Right kidney (tissue), 1 donor: ENCODE results near the gene TNK1.

Experiments used
- DNase-seq: peaks from one replicate; pipeline ENCODE4 v3.0.0-alpha.2; 2016

The TNK1 gene

DNA sequence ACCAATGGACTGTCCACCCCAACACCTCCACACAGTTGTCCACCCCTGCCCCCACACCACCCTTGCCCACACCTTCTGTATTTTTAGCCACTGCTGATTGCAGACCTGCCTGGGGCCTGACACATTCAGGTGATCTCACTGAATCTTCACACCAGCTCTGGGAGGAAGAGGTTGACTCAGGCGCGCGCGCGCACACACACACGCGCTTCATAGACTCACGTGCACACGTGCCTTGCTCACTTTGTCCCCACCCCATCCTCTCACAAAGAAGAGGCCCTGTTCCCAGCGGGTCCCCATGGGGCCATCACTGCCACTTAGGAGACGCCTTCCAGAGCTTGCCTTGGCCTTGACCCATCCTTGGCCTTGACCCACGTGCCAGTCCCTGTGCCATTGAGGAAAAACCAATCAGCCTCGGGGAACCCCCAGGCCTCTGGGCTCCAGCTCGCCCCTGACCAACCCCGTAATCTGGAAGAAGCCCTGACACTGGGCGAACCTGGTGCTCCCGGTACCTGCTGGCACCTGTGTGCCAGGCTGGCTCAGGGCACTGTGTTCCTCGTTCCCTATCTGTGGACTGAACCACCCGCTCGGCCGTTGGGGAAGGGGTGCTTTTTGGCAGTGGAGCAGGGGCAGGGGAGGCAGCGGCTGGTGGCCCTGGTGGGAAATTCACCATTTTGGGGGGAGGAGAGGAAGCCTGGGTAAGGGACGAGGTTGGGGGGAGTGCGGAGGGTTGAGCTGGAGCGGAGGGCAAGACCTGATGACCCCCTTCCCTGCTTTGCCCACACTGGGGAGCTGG, 29.9 kb downstream of the TNK1 start:
- no peak for DNase-seq

DNA sequence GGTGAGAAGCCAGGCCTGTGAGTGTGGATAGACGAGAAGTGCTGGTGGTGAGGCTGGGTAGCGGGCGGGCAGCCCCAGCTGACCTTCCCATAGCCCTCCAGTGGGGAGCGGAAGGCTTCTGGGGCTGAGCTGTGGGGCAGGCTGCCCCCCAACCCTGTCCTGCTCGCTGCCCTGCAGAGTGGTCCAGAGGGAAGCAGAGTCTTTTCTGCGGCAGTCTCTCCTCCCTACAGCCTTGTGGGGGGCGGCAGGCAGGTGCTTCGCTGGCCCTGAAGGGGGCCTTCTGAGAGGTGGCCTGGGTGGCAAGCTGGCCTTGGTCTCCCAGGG, 30.5 kb downstream of the TNK1 start:
- no peak for DNase-seq

DNA sequence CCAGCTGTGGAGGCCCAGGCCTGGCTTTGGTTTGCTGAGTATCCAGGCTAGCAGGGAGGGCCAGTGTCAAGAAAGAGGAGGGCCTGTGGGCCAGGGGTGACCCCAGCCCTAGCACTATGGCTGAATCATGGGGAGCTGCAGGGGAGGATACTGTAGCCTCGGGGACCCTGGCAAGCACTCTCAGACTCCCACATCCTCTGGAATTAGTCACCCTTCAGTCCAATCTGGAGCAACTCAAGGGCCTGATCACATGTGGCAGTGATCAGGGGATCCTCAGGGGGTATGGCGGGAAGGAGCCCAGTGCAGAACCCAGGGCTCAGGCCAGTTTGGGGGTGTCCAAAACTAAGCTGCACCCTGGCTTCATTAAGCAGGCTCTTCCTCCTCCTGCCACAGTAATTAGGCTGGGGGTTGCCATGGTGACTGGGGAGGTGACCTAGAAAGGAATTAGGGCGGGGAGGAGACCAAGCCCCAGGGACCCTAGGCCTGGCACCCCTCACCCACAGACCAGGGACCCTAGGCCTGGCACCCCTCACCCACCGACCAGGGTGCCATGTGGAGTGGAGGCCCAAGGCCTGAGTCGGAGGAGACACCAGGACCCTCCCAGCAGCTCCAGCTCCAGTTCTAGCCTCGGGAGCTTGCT, 32.6 kb downstream of the TNK1 start:
- no peak for DNase-seq

DNA sequence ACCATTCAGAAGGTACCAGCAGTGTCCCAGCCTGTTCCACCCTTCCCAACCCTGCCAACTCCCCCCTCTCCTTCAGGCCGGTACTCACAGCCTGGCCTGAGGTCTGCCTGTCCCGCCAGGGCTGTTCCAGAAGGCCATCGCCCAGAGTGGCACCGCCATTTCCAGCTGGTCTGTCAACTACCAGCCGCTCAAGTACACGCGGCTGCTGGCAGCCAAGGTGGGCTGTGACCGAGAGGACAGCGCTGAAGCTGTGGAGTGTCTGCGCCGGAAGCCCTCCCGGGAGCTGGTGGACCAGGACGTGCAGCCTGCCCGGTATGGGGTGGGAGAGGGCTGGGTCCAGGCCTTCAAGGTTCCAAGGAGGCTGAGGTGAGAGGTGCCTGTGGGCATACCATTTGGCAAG, 33.9 kb downstream of the TNK1 start:
- no peak for DNase-seq

DNA sequence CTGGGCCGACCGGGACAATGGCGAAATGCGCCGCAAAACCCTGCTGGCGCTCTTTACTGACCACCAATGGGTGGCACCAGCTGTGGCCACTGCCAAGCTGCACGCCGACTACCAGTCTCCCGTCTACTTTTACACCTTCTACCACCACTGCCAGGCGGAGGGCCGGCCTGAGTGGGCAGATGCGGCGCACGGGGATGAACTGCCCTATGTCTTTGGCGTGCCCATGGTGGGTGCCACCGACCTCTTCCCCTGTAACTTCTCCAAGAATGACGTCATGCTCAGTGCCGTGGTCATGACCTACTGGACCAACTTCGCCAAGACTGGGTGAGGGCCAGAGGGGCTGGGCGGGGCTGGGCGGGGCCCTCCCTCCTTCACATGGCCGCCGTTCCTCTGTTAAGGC, 34.9 kb downstream of the TNK1 start:
- no peak for DNase-seq

DNA sequence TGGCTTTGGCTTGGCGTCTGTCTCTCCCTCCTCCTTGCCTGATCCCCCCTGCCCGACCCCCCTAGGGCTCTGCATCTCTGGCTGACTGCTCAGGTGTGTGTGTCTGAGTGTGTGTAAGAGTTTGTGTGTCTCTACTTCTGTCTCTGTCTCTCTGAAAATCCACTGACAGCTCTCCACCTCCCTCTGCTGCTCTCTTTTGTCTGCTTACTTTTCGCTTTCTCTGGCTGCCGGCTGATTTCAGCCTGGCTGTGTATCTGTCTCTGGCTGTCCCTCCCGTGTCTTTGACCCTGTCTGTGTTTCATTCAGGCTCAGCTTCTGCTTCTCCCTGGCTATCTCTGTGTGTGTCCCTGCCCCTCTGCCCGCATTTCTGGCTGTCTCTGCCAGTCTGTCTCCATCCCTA, 35.4 kb downstream of the TNK1 start:
- no peak for DNase-seq

DNA sequence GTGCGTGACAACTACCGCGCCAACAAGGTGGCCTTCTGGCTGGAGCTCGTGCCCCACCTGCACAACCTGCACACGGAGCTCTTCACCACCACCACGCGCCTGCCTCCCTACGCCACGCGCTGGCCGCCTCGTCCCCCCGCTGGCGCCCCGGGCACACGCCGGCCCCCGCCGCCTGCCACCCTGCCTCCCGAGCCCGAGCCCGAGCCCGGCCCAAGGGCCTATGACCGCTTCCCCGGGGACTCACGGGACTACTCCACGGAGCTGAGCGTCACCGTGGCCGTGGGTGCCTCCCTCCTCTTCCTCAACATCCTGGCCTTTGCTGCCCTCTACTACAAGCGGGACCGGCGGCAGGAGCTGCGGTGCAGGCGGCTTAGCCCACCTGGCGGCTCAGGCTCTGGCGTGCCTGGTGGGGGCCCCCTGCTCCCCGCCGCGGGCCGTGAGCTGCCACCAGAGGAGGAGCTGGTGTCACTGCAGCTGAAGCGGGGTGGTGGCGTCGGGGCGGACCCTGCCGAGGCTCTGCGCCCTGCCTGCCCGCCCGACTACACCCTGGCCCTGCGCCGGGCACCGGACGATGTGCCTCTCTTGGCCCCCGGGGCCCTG, 36.3 kb downstream of the TNK1 start:
- no peak for DNase-seq

DNA sequence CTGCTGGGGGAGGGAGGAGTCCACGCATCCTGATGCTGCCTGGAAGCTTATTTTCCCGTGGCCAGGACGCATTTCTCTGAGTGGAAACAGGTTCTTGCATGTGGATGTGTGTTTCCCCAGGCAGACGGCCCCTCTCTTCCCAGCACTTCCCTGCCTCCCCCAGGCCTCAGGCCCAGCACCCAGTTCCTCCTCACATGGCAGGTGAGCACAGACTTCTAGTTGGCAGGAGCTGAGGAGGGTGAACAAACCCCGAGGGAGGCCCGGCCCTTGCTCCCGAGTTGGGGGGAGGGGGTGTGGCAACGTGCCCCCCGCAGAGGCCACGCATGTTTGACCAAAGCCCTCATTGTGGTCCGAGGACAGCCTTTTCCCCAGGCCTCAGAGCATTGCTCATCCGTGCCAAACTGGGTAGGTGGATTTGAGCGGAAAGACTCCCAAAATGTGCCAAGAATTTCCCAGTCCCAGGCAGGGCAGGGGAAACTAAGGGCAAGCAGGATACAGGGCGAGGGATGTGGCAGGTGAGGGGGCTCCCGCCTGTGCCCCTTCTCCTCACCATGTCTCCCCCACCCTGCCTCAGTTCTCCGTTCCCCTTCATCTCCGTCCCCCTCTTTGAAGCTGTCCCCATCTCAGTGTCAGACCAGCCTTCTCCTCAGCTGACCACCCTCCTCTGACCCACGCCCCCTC, 37.7 kb downstream of the TNK1 start:
- DNase-seq = no peak

DNA sequence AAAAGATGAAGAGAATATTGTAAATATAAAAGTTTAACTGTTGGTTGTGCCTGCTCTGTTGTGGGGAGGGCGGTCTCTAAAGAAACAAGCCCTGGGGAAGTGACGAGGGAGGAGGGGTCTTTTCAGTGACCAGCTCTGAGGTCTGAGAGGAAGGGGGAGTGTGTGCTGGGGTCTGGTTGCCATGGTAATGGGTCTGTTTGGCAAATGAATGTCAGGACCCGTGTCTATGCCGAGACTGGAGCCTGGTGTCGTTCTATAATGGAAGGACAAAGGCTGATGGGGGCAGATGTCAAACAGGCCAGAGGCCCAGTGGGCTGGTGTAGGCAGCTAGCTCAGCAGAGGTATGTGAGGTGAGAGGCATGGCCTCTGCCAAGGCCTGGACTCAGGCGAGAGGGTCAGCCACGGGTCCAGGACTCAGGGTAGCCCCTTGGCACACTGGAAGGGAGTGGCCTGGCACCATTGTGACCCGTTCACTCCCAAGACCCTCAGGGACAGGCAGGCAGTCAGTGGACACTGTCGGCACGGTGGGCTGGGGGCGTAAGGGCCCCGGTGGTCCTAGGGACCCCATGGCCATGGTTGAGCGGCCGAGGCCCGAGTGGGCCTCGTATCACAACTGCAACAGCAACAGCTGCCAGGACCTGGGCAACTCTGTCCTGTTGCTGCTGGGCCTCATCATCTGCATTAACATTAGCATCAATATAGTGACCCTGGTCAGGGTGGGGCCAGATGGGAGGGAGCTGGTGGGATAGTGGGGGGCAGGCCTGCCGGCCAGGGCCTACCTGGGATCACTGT, 39.1 kb downstream of the TNK1 start, which contains the start of gene SPEM1:
Gene SPEM1 (plus strand): TSS at position 506 of the 792 bp plus-strand sequence. CDS start 61 bp downstream, at position 567.
- DNase-seq = no peak

DNA sequence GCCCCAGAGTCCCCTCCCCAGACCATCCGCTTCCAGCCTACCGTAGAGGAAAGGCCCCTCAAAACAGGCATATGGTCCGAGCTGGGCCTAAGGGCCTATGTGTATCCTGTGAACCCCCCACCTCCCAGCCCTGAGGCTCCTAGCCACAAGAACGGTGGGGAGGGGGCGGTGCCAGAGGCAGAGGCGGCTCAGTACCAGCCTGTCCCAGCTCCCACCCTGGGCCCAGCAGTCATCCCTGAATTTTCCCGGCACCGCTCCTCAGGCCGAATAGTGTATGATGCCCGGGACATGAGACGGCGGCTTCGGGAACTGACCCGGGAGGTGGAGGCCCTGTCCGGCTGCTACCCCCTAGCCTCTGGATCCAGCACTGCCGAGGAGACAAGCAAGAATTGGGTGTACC, 40.3 kb downstream of the TNK1 start:
- no peak for DNase-seq

DNA sequence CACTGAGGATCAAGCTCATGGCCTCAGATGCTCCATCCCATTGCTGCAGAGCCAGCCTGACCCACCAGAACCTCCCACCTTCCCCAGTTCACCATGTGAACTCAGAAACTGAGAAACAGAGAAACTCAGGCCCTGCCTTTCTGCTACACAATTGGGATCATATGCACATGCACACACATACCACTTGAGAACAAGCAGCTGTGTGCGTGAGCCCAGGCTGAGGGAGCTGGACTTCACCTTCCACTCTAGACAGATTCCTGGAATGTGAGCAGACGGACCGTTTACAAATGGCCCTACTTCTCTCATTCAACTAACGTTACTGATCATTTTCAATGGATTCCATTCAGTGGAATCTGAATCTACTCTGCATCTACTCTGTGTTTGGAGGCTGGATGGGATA, 42.8 kb downstream of the TNK1 start:
- DNase-seq = no peak

DNA sequence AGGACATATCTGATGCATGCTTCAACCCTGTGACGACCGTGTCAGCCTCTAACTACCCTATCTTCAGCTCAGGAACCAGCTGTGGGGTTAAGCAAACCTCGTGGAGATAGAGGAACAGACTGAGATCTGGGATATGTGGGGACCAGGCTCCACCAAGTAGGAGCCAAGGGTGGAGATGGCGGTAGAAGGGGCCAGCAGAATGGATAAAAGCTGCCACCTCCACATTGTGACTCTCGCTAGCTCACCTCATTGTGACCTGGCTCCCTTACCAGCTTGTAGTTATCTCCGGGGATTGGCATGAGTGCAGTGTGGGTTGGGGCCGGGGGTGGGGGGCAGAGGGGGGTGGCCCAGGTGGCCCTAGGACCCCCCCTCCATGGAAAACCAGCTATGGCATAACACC, 44.4 kb downstream of the TNK1 start, which contains the start of gene SPEM2:
Gene SPEM2 (plus strand): TSS at position 301 of the 400 bp plus-strand sequence. CDS start 73 bp downstream, at position 374.
- DNase-seq = no peak

DNA sequence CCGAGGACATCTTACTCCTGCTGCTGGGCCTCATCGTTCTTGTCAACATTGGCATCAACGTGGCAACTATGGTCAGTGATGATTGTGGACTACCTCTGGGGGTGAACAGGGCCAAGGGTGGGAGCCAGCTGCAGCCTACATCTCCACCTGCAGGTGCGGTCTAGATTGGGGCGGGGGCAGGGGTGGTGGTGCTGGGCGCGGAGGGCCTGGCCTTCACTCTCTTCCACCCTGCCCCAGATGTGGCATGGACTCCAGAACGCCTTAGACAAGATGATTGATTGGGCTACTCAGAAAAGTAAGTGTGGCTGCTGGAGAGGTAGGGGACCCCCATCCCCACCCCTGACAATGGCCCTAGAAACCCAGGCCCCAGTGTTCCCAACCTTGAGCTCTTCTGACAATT, 44.9 kb downstream of the TNK1 start:
- DNase-seq = no peak

DNA sequence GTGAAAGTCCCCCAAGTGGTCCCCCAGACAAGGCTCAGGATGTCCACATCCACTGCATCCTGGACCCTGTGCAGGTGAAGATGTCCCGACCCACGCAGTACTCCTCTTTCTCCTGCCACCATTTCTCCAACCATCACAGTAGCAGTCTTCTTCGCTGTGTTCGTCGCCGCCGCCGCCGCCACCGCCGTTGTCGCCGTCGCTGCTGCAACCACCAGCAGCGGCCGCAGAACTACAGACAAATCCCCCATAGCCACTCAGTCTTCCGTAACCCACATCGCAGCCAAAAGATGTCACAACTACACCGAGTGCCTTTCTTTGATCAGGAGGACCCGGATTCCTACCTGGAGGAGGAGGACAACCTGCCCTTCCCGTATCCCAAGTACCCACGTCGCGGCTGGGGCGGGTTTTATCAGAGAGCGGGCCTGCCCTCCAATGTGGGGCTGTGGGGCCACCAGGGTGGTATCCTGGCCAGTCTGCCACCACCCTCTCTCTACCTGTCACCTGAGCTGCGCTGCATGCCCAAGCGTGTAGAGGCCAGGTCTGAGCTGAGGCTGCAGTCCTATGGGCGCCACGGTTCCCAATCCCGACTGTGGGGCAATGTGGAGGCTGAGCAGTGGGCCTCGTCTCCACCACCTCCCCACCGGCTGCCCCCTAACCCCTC, 45.4 kb downstream of the TNK1 start:
- no peak for DNase-seq

DNA sequence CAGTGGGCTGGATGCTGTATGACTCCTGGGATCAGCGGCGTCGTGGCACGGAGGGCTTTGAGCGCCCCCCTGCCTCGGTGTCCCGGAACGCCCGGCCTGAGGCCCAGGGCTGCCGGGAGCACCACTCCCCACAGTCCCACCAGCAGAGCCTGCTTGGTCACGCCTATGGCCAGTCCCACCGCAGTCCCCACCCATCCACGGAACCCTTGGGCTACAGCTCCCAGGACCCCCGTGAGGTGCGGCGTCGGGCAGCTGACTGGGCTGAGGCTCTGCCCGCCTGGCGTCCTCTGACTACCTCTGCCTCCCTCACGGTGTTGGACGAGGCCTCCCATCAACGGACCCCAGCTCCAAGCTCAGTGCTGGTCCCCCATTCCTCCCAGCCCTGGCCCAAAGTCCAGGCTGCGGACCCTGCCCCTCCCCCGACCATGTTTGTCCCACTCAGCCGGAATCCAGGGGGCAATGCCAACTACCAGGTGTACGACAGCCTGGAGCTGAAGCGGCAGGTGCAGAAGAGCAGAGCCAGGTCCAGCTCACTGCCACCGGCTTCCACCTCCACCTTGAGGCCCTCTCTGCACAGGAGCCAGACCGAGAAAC, 46.1 kb downstream of the TNK1 start:
- DNase-seq = no peak

DNA sequence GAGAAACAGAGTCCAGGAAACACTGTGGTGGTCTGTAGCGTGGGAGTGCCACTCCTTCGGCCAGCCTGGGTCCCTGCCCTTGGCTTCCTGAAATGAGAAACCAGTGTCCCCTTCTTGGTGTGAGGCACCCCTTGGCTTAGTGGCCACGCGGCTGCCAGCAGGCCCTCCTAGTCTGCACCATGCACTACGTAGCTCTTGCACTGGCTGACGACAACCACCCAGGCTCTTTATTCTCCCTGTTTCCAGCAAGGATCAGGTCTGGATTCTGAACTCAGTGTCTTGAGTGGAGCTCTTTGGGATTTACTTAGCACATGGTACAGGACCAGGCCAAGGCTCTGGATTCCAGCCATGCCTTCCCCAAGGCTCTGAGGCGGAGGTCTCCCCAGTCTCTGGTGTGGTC, 46.7 kb downstream of the TNK1 start:
- no peak for DNase-seq

DNA sequence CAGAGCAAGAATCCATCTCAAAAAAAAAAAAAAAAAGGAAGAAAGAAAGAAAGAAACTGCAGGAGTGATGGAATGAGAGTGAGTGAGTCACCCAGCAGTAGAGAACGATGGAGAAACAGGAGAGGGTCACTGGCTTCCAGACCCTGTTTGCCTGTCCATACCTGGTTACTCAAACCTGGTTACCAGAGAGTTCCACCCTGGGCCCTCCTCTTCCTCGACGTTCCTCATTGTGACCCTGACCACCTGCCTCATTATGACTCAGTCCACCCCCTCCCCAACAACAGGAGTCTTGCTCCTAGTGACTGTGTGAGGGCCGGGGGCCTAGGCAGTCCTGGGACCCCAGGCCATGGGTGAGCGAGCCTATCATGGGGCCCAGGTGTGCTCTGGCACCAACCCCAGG, 47.7 kb downstream of the TNK1 start, which contains the start of gene SPEM3:
Gene SPEM3 (plus strand): TSS at position 301 of the 400 bp plus-strand sequence. CDS start 46 bp downstream, at position 347.
- no peak for DNase-seq

DNA sequence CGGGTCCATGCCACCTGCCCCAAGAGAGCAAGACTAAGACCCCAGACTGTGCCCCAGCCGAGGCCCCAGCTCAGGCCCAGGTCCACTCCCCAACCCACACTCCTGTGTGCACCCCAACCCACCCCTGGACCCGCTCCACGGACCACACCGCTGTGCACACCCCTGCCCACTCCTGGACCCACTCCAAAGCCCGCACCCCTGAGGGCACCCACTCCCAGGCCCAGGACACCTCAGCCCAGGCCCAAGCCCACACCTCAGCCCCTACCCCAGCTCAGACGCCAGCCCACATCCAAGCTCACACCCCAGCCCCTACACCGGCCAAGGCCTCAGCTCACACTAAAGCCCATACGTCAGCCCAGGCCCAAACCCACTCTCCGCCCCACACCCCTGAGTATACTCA, 48.8 kb downstream of the TNK1 start:
- DNase-seq = no peak

DNA sequence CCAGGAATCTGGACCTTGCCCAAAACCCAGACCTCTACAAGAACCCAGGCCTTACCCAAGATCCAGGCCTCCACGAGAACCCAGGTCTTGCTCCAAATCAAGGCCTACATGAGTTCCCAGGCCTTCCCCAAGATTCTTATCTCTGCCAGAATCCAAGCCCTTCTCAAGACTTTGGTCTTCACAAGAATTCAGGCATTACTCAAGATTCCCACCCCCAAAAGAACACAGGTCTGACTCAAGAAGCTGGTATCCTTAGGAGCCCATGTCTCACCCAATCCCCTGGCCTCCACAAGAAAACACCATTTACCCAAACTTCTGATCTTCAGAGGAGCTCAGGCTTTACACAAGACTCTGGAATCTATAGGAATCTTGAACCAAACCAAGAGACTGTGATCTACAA, 50.3 kb downstream of the TNK1 start:
- no peak for DNase-seq

DNA sequence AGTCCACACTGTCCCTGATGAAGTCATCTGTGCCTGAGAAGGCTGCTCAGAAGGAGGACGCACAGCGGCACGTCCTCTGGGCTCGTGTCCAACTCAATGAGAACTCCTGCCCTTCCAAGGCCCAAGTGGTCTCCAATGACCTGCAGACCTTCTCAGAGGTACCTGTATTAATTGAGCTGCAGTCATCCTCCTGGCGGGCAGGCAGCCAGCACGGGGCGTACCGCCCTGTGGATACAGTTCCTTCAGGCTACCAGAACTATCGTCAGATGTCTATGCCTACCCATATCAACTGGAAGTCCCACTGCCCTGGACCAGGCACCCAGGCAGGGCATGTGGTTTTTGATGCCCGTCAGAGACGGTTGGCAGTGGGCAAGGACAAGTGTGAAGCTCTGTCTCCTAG, 51.4 kb downstream of the TNK1 start:
- DNase-seq = no peak
